GM12872 (cell line): ENCODE measurements around the gene SSTR1.

Source experiments
- CTCF ChIP-seq: IDR thresholded peaks from 3 replicates; pipeline ENCODE4 v1.5.1; 2011; ENCODE audit warnings: low read depth, mild to moderate bottlenecking, low read length, moderate library complexity; ENCODE audit not compliant: insufficient read depth

Gene SSTR1

GRCh38 chr14:38198425-38198824 is 9.3 kb upstream of the SSTR1 start:
- TF ChIP-seq CTCF, result no peak

- no peak for TF ChIP-seq CTCF
Measured at GRCh38 chr14:38199076-38199475, 8.6 kb upstream of the SSTR1 start.

GRCh38 chr14:38199739-38200138 is 8.0 kb upstream of the SSTR1 start:
- TF ChIP-seq CTCF, result no peak

- TF ChIP-seq CTCF, result no peak
Measured at GRCh38 chr14:38201137-38201828, 6.4 kb upstream of the SSTR1 start.

GRCh38 chr14:38202444-38203191 is 5.1 kb upstream of the SSTR1 start:
- TF ChIP-seq CTCF, result no peak

GRCh38 chr14:38203929-38204718 is 3.6 kb upstream of the SSTR1 start:
- no peak for TF ChIP-seq CTCF

GRCh38 chr14:38204719-38205115 is 3.0 kb upstream of the SSTR1 start:
- no peak for TF ChIP-seq CTCF
